AG08395 (cell line): ENCODE results near the gene ANGEL1.

Experiments used
- DNase-seq: peaks from one replicate; pipeline ENCODE4 v3.0.0; 2012; ENCODE audit warnings: mixed read lengths, low spot score

Gene ANGEL1

DNA sequence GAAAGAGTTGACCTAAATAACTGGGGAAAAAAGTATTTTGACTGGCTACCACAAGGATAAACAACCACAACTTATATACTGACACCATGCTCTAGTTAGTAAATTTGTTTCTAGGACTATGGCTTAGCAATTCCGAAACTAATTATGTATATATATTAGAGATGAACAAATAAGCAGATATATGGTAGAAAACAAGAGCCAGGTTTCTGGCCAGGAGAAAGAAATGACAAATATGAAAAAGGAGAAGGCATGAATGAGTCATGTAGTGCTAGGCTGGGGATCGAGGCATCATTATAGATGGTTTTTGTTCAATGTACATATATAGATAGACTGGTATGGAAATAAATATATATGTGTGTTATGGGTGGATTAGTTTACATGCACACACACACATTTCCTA lies 8.0 kb upstream of the ANGEL1 start:
- DNase-seq = no peak

DNA sequence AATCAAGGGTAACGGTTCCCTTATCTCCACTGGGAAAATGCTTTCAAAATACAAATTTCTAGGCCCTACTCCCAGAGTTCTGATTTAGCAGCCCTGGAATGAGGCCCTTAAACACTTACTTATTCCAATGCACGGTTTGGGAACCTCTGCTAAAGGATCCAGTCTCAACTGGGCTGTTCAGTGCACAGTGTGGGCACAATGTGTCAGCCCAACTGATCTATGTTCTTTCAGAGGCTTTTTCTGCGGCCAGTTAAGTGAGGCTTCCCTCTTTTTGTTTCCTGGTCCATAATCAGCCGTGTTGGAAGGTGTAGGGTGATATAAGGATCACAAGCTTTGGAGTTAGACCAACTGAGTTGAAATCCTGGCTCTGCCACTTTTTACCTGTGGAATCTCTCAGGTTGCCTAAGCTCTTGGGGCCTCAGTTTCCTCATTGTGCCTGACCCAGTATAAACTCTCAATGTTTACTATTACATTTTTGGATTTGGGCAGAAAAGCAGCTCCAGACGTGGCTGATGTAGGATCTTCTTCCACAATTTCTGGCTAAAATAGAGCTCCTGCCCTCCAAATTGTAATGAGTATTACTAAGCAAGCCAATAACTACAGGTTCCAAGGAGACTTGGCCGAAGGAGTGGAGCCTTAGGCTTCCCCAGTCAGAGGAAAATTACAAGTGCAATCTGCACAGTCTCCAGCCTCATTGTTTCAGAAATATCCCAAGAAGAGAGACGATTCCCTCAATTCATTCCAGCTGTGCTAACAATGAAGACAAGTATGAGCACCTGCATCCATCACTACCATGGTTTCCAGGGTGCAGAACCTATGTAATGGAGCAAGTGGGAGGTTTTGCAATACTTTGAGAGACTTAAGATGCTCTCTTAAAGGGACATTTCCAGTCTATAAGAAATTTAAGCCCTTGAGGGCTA lies 2.3 kb upstream of the ANGEL1 start:
- no peak for DNase-seq

DNA sequence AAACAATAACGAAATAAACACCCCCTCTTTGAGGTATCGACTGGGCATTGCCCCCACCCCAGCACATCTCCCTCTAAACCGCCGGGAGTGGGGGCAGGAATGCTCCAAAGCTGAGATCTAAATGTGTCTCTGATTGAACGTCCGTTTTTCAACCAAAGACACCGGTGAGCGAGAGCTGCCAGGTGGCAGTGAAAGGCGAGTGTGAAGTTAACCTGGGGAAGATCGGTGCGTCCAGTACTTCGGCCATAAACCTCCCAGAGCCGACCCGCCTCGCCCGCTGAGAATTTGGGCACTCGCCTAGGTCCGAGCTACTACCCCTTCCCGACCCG lies 625 bp downstream of the ANGEL1 start:
- no peak for DNase-seq

DNA sequence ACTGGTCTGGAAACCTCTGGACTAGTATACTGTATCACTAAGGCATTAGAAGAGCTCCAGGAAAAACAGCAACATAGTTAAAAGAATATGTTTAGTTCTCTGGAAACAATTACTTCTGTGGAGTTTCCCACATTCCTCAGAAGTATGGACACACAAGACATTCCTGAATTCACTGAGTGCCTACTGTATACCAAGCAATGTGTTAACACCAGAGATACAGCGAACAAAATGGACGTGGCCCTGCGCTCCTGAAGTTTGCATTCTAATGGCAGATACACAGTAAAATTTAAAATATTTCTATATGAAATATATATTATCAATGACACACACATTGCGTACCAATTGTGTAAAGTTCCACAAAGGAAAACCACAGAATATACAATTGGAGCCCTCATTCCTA lies 1.1 kb downstream of the ANGEL1 start:
- DNase-seq = no peak

DNA sequence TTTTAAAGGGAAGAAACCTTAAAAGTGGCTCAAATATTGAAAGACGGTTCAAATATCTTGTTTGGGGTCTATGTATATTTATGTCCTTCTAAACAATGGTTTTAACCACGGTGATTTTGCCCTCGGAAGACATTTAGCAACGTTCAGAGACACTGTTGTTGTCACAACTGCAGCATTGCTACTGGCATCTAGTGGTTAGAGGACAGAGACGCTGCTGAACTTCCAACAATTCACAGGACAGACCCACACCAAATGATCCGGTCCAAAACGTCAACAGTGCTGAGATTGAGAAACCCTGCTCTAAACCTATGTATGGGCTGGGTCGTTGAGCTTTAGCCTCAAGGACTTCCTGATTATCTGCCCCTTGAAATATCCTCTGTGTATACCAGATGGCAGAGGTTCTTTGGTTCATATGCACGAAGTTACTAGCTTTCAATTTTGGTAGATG lies 1.7 kb downstream of the ANGEL1 start:
- peak; percentile 44 for DNase-seq

DNA sequence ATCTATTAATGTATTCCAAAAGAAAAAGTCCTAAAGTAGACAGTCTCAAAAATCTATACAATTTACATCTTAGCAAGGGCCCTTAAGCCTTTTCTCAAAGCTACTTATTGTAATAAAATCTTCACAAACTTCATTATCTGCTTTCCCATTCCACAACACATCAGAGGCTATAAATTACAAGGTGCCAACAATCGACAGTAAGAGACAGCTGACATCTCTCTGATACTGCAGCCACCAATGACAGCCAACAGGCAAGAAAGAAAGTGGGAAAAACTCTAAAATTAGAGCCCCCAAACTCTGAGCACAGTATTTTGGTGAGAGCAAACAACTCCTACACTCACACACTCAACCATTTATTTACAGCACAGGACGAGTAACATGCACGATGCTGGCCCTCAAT lies 2.2 kb downstream of the ANGEL1 start:
- DNase-seq = no peak

DNA sequence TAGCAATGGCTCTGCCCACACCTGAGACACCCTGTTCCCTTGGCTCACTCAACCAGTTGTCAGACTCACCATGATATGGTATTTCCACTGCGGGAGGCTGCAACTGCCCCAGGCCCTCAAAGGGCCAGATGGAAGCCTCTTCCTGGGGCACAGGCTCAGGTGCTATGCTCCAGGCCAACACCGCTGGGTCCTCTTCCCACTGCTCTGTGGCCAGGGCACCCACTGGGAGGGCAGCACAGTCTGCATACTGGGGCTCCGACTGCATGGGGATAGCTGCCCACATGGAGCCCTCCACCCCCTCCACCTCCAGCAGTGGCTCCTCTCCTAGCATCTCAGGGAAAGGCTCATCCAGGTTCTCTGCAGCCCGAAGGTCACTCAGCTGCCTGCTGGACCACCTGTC lies 3.7 kb downstream of the ANGEL1 start:
- no peak for DNase-seq

DNA sequence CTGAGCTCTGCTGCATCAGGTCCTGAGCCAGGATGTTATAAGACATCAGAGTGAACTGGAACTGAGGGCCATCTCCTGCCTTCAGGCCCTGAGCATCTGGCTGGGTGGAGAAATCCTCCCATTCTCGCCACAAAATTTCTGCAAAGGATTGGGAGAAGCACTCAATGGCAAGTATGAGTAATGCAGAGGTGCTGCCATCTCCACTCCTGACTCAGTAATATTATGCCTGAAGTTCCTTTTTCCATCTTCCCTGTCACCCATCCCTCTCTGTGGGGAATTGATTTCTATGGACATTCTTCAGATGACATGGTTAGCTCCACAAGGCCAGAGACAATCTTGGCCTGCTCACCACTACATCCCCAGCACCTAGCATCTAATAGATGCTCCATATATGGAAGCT lies 4.7 kb downstream of the ANGEL1 start:
- DNase-seq = no peak

DNA sequence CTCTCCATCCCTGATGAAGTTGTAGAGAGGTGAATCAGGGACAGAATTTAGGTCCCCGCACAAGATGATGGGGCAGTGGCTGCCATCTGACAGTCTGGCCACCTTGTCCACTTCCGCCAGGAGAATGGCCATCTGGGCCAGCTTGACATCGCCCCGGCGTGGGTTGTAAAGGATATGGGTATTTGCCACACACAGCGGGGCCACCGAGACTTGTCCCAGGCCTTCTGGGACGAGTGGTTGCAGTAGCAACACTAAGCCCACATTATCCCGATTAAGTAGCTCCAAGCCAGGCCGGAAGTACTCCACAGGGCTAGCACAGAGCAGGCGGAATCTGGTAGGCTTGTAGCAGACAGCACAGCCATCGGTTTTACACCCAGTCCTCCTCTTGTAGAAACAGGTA lies 6.2 kb downstream of the ANGEL1 start:
- no peak for DNase-seq

DNA sequence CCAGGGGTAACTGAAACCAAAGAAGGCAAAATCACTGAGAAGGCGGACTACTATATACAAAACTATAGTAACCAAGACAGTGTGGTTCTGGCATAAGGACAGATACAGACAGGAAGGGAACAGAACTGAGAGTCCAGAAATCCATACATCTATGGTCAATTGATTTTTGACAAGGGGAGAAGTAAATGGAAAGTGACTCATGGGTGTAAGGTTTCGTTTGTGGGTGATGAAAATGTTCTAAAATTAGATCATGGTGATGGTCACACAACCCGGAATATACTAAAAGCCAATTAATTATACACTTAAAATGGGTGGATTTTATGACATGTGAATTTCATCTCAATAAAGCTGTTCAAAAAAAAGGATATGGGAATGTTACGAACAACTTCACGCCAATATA lies 18.7 kb downstream of the ANGEL1 start:
- DNase-seq = no peak

DNA sequence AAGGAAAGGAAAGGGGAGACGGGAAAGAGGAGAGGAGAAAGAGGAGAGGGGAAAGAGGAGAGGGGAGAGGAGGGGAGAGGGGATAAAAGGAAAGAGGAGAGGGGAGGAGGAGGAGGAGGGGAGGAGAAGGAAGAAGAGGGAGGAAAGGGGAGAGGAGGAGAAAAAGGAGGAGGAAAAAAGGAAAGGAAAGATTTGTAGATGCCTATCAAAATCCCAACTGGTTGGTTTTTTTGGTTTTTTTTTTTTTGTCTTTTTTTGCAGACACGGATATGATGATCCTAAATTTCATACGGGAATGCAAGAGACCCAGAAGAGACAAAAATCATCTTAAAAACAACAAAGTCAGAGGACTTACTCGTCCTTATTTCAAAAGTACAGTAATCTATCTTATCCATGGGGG lies 19.4 kb downstream of the ANGEL1 start:
- DNase-seq = no peak

DNA sequence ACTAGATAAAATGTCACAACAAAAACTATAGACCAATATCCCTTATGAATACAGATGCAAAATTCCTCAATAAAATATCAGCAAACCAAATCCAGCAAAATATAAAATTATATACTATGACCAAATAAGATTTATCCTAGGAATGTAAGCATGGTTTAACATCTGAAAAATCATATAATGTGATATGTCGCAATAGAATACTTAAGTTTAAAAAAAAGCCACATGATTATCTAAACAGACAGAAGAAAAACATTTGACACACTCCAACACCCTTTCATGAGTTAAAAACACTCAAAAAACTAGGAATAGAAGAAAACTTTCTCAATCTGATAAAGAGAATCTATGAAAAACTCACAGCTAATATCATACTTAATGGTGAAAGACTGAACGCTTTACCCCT lies 20.3 kb downstream of the ANGEL1 start:
- DNase-seq = no peak

DNA sequence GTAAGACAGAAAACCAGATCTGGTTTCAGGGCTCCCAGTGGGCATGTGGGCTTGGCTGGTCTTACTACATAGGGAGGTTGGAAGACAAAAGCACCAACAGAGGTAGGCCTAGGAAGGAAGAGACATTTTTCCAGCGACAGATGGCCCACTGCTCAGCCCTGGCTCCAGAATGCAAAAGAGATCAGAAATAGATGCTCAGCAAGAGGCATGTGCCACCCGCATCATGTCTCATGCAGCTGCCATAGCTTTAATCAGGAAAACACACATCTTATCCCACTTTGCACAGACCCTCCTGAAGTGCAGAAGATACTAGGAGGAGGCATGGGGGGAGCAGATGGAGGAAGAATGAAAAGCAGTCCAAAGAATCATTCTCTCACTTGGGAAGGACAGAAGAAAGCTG lies 26.1 kb downstream of the ANGEL1 start:
- no peak for DNase-seq

DNA sequence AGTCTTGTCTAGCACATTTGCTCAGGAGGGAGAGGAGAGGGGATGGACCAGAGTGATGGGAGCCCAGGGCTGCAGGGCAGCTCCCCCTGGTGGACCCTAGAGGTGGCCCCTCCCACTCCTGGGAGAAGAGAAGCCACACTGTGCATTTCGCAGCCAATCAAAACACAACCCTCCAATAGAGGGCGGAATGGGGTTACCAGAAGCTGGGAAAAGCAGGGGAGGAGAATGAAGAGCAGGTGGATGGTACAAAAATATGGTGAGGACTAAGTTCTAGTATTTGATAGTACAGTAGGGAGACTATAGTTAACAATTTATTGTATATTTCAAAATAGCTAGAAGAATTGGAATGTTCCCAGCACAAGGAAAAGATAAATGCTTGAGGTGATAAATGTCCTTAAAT lies 27.8 kb downstream of the ANGEL1 start:
- peak; percentile 96 for DNase-seq

DNA sequence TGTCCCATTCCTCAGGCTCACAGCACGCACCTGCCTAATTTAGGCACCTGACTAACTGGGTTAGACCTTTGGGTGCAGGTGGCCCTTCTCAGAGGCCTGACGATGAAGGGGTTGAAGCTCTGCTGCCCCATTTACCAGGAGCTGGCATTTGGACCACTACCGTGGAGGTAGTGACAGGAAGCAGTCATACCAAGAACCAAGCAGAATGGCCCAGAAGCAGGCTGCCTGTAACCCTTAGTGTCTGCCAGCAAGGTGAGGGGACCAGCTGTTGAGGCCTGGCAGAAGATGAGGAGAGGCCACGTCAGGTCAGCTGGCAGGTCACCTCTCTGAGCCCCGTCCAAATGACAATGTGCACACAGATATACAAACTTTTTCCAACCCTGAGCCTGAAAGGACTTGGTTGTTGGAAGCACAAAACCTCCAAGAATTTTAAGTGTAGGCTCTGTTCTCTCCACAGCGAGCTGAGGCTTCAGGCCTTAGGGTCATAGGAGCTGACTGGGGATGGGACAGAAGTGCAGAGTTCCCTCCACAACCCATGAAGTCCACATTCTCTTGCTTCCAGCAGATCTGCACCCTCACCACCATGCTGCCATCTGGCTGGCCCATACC lies 28.3 kb downstream of the ANGEL1 start:
- no peak for DNase-seq

DNA sequence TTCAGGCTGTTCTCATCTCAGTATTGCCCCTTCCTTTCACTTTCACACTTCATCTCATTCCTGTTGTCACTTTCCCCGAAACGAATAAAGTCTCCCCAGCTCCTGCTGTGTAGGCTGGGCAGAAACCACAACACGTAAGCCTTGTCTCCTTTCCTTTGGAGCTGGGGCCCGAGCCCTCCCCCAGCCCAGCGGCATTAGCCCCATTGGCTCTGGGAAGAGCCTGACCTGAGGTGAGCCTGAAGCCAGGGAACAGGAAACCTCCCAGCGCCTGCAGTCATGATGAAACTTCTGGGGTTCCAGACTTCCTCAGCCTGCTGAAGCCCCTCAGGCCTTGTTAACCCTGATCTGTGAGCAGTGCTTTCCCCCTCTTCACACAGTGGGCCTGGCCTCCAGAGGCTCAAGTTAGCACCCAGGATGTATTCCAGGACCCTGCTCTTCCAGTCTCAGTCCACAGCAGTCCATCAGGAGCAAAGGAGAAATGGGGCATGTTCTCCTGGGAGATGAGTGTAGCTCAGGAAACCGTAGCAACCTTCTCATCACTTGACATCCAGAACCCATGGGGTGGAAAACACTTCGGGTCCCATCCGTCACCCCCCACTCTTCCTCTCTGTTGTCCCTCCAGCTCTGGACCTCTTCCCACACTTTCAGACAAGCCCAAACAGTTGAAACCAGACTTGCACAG lies 29.7 kb downstream of the ANGEL1 start:
- DNase-seq = no peak

DNA sequence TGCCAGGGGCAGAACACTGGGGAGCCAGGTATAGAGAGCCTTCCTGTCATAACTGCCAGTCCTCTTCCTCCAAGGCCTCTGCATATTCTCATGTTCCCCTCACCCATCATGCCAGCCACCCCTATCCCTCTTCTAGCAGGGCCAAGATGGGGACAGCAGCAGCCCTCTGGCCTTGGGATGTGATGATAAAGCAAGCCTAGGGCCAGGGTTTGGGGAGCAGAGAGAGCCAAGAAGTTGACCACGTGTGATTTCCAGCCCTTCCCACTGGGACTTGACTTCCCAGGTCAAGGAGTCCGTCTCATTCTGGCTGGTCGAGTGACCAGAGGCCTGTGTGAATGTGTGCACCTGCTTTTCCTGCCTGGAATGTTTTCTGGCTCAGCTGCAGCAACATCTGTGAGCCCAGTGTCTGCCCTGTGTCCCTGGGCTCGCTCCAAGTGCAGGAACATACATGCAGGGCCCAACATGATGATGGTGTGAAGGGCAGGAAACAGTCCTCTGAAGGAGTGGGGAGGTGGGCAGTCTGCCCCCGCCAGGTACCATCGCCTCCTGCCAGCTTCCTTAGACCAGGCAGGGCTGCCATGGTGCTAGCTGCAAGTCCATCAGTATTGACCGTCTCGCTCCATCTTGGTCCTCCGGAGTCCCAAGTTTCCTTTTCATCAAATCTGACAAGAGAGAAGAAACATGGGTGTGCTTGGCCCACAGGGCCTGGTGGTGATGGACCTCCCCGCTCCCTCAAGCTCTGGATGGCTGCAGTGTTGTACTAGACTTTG lies 30.4 kb downstream of the ANGEL1 start:
- DNase-seq = no peak

DNA sequence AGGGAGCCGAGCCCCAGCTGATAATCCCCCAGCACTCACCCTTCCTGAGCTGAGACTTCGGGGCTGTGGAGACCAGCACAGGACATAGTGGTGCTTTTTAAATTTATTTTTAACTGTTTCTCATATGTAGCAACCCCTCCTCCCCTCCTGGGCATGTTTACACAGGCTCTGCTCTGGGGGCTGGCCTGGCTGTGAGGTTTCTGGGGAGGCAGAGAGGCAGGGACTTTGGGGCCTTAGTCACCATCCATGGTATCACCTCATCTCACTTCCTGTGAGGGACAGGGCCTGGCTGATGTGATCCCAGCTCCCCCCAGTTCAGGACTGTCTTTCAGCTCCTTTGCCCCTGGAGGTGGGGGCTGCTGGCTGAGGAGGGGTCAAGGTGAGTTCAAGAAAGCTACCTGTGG lies 31.0 kb downstream of the ANGEL1 start:
- no peak for DNase-seq

DNA sequence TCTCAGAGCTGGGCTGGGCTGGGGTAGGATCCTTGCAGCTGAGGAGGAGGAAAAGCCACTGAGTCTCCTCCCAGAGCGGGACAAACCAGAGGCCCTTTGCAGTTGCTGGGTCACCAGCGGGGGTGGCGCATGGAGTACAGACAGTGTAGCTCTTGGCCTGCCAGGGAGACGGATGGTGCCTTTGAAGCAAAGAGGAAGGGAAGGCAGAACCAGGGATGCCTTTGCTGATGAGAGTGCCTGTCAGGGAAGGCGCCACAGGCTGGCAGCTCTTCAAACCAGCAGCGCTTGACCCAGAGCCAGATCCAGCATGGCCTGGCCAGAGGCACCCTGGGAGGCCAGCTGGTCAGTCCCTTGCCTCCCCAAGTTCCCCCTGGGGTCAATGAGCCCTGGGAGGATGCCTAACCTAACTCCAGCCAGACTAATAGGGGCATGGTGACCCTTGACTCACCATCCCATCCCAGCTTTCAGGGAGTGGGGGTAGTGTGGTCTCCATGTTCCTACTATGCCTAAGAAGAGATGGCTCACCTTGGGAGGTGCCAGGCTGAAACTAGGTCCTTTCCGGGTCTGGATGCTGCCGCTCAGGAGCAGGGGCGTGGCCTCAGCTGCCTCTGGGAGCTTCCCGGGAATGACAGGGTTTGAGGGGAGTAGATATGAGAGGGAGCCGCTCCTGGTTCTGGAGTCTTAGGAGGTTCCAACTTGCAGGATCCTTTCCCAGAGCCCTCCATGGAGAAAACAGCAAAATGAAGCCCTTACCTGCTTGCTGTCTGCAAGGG lies 31.6 kb downstream of the ANGEL1 start:
- DNase-seq = no peak

DNA sequence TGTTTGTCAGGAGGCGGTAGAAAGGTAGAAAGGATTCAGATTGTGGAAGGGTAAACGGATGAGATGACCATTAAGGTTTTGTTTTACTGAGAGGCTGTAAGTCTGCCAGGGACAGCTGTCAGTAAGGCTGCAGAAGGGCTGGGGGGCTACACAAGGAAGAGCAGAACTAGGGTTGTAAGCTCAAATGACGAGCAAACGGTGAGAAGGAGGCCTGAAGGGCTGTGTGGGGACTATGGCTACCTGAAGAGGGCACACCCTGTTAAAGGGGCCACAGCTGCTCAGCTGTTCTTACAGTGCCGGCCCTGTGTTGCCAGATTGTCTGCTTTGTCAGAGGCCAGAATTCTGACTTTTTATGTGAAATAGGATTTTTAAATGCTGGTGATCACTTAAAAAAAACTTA lies 32.3 kb downstream of the ANGEL1 start:
- no peak for DNase-seq

DNA sequence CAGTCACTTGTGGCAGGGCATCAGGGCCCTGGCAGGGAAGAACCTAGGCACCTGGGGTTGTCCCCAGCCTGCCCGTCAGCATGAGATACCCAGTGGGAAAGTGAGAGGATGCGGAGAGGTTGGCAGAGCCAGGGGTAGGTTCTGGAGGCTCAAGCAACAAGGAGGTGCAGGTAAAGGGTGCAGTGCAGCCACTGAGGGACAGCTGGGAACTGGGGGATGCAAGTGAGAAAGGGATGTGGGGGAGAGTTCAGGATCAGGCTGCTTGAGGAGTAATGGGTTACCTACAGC lies 32.7 kb downstream of the ANGEL1 start:
- no peak for DNase-seq
